Keratinocyte (primary cell): ENCODE data around the gene TNFRSF11A. TPM values are rescaled to one million over a fixed set of nuclear protein-coding genes. Genes with fewer than 3 reads are reported as not detected.

Source experiments
- DNase-seq: peaks from one replicate; pipeline ENCODE4 v3.0.0-alpha.2; 2011; ENCODE audit warnings: low read depth, missing footprints, low spot score
- FAIRE-seq: peaks from 2 replicates; lab custom pipeline; 2011; peaks lifted over from hg19 to GRCh38; lab: Jason Lieb, UNC
- H2AFZ ChIP-seq: 2 replicates; pipeline ENCODE4 v1.6.0; 2012; ENCODE audit warnings: low read length, control low read depth, inconsistent platforms; ENCODE audit not compliant: control insufficient read depth
- H3K27ac ChIP-seq: 2 replicates; pipeline ENCODE4 v1.5.1; 2011; ENCODE audit warnings: low read length; ENCODE audit not compliant: control insufficient read depth, insufficient read depth
- H3K27me3 ChIP-seq: 3 replicates; pipeline ENCODE4 v1.6.0; 2011; ENCODE audit warnings: low read length; ENCODE audit not compliant: control insufficient read depth, insufficient read depth; ENCODE audit errors: extremely low read depth
- H3K36me3 ChIP-seq, 2 experiments: 2 replicates in 1 of 2; 3 replicates in 1 of 2; pipeline ENCODE4 v1.5.1; 2011; ENCODE audit warnings: low read length in 2 of 2, mild to moderate bottlenecking in 1 of 2; ENCODE audit not compliant: control insufficient read depth in 2 of 2, insufficient read depth in 2 of 2; ENCODE audit errors: extremely low read depth in 1 of 2
- H3K4me1 ChIP-seq: 3 replicates; pipeline ENCODE4 v1.5.1; 2011; ENCODE audit warnings: low read length; ENCODE audit not compliant: control insufficient read depth, insufficient read depth; ENCODE audit errors: extremely low read depth
- H3K4me2 ChIP-seq: 3 replicates; pipeline ENCODE4 v1.6.0; 2011; ENCODE audit warnings: low read depth, low read length; ENCODE audit not compliant: control insufficient read depth, insufficient read depth; ENCODE audit errors: extremely low read depth
- H3K4me3 ChIP-seq, 3 experiments: fragments of 200-600 bp in 1 of 3; sonication (generic) in 1 of 3; 2 replicates in 2 of 3; 3 replicates in 1 of 3; pipeline ENCODE4 v1.5.1; 2011 to 2016; ENCODE audit warnings: low read length in 3 of 3, mild to moderate bottlenecking in 3 of 3, control low read depth in 2 of 3, inconsistent platforms in 1 of 3, low read depth in 1 of 3, mixed read lengths in 1 of 3, mixed run types in 1 of 3, moderate library complexity in 1 of 3; ENCODE audit not compliant: control insufficient read depth in 2 of 3, insufficient read depth in 2 of 3; ENCODE audit errors: extremely low read depth in 1 of 3
- H3K79me2 ChIP-seq: 2 replicates; pipeline ENCODE4 v1.6.0; 2012; ENCODE audit warnings: low read length; ENCODE audit not compliant: control insufficient read depth, insufficient read depth
- H3K9ac ChIP-seq: 3 replicates; pipeline ENCODE4 v1.6.0; 2011; ENCODE audit warnings: low read length; ENCODE audit not compliant: control insufficient read depth, insufficient read depth; ENCODE audit errors: extremely low read depth
- H3K9me1 ChIP-seq: 3 replicates; pipeline ENCODE4 v1.6.0; 2011; ENCODE audit warnings: low read length; ENCODE audit not compliant: control insufficient read depth, insufficient read depth; ENCODE audit errors: extremely low read depth
- H3K9me3 ChIP-seq: 2 replicates; pipeline ENCODE4 v1.5.1; 2012; ENCODE audit warnings: low read depth, low read length; ENCODE audit not compliant: control insufficient read depth
- H4K20me1 ChIP-seq: 3 replicates; pipeline ENCODE4 v1.6.0; 2011; ENCODE audit warnings: low read length; ENCODE audit not compliant: control insufficient read depth, insufficient read depth; ENCODE audit errors: extremely low read depth
- EZH2 ChIP-seq: IDR thresholded peaks from one replicate; pipeline ENCODE4 v1.6.1; 2012; ENCODE audit warnings: inconsistent platforms, mild to moderate bottlenecking, low read length, moderate library complexity
- dilution Hi-C: fragments of 300-500 bp; cut with MboI; formaldehyde crosslinking; loops from one replicate; pipeline ENCODE4 v1.7.0; 2020; ENCODE audit warnings: low sequenced_read_pairs; ENCODE audit not compliant: extremely low pct_ligation_motif_present
- polyA plus RNA-seq, 5 experiments: library from polyadenylated mRNA; depleted of rRNA in 3 of 5; stranded (reverse) in 3 of 5; stranded (forward) in 1 of 5; unstranded in 1 of 5; fragments of >200 nt; gene quantifications; 1 replicate in 1 of 5; 2 replicates in 3 of 5; 3 replicates in 1 of 5; pipeline versions ENCODE4 v1.2.1 to v1.2.3, GENCODE V29; 2011 to 2012; ENCODE audit warnings: missing spikeins in 2 of 5, low read depth in 1 of 5, low replicate concordance in 1 of 5
- TF ChIP-seq, protein P1 (sequence below), 3 experiments: IDR thresholded peaks in 1 of 3; conservative IDR thresholded peaks in 1 of 3; optimal IDR thresholded peaks in 1 of 3; 2 replicates in 2 of 3; 3 replicates in 1 of 3; pipeline versions ENCODE3 to v1.5.1; 2011; ENCODE audit warnings: low read length in 3 of 3, mild to moderate bottlenecking in 3 of 3, moderate library complexity in 2 of 3, control low read depth in 1 of 3, inconsistent platforms in 1 of 3; ENCODE audit not compliant: insufficient read depth in 2 of 3; ENCODE audit errors: extremely low read depth in 1 of 3

TNFRSF11A gene
- polyA plus RNA-seq, 1 donor (not counting 4 experiments of a cell fraction or from before 2014, with no cell fraction given): 0.51 TPM

DNA sequence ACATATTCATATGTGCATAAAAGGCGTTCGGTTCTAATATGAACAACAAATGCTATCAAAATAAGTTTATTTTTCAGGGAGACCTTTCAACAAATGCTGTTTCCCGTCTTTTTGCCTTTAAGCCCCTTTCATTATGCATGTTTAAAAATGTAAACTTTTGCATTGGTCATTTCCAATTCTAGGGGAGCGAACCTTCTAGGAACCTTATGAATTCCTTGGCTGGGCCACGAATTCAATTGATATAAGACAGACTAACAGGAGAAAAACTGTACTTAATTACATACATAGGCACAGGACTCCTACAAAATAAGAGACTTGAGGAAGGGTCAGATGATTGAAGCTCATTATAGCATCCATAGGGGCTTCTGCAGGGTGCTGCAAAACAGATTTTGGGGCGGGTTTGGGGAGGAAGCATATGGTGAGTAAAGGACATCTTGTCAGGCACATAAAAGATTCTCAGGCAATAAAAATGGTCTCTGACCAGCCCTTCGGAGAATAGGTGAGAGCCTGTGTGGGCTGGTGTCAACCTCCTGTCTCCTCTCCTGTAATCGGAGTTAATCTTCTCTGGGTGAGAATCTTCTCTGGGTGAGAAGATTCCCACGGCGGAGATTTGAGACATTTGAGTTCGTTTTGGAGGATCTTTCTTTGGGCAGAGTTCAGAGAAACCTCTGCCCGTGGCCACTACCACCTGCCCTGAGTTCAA lies 1.7 kb downstream of the TNFRSF11A start:
- DNase-seq (no peak), FAIRE-seq (no peak)
- peak overlapping the region in 1 of 3 experiments; percentile 82 for H3K4me3 ChIP-seq
- peaks cover 13% of the 10 kb centered on the region for H3K4me1 ChIP-seq
- peak; percentile 41 for TF ChIP-seq EZH2
- TF ChIP-seq, protein P1, sequence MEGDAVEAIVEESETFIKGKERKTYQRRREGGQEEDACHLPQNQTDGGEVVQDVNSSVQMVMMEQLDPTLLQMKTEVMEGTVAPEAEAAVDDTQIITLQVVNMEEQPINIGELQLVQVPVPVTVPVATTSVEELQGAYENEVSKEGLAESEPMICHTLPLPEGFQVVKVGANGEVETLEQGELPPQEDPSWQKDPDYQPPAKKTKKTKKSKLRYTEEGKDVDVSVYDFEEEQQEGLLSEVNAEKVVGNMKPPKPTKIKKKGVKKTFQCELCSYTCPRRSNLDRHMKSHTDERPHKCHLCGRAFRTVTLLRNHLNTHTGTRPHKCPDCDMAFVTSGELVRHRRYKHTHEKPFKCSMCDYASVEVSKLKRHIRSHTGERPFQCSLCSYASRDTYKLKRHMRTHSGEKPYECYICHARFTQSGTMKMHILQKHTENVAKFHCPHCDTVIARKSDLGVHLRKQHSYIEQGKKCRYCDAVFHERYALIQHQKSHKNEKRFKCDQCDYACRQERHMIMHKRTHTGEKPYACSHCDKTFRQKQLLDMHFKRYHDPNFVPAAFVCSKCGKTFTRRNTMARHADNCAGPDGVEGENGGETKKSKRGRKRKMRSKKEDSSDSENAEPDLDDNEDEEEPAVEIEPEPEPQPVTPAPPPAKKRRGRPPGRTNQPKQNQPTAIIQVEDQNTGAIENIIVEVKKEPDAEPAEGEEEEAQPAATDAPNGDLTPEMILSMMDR (optimal IDR thresholded peaks at IDR 0.05 in 1 of 3, IDR thresholded peaks at IDR 0.05 in 1 of 3, conservative IDR thresholded peaks at IDR 0.05 in 1 of 3; ENCODE audit: extremely low read depth in 1 of 3, insufficient read depth in 2 of 3, low read length in 3 of 3): no peak
- H3K9ac ChIP-seq: no peak overlapping the region
- no peak overlapping the region for H3K27ac ChIP-seq
- dilution Hi-C loops: no loop called here
- no peaks in the 10 kb centered on the region for H4K20me1 ChIP-seq
- H3K36me3 ChIP-seq: no peaks in the 10 kb centered on the region
- H2AFZ ChIP-seq: no peak overlapping the region
- H3K9me3 ChIP-seq: no peaks in the 10 kb centered on the region
- H3K4me2 ChIP-seq: peak overlapping the region; percentile 80
- H3K27me3 ChIP-seq: peaks cover 49% of the 10 kb centered on the region
- H3K9me1 ChIP-seq: no peaks in the 10 kb centered on the region
- no peaks in the 10 kb centered on the region for H3K79me2 ChIP-seq

- Histone ChIP-seq H3K4me3 (no peak overlapping the region), H3K79me2 (no peaks in the 10 kb centered on the region), H2AFZ (no peak overlapping the region), H3K27ac (no peak overlapping the region), H3K4me1 (peaks cover 13% of the 10 kb centered on the region), H3K9me3 (no peaks in the 10 kb centered on the region), H3K36me3 (no peaks in the 10 kb centered on the region), H3K9me1 (no peaks in the 10 kb centered on the region), H3K4me2 (no peak overlapping the region), H3K9ac (no peak overlapping the region), H3K27me3 (peaks cover 43% of the 10 kb centered on the region), H4K20me1 (no peaks in the 10 kb centered on the region)
- no peak for TF ChIP-seq EZH2
- TF ChIP-seq, protein P1 (optimal IDR thresholded peaks at IDR 0.05 in 1 of 3, IDR thresholded peaks at IDR 0.05 in 1 of 3, conservative IDR thresholded peaks at IDR 0.05 in 1 of 3; ENCODE audit: extremely low read depth in 1 of 3, insufficient read depth in 2 of 3, low read length in 3 of 3): no peak
- no peak for FAIRE-seq
- dilution Hi-C loops: no loop called here
- no peak for DNase-seq
Measured at GRCh38 chr18:62327977-62328376, 2.9 kb downstream of the TNFRSF11A start.
